Hepatocyte (in vitro differentiated cells): ENCODE results near the gene TEX261.

Source experiments
- EZH2 ChIP-seq: fragments of 200-600 bp; sonication (generic); IDR thresholded peaks from 2 replicates; pipeline ENCODE4 v1.6.1; 2016; ENCODE audit warnings: antibody characterized with exemption, mild to moderate bottlenecking, borderline replicate concordance
- EZH2phosphoT487 ChIP-seq: fragments of 200-600 bp; sonication (generic); IDR thresholded peaks from one replicate; pipeline ENCODE4 v1.6.1; 2018; ENCODE audit warnings: antibody characterized with exemption, mild to moderate bottlenecking, low read depth, moderate library complexity; ENCODE audit not compliant: unreplicated experiment, severe bottlenecking
- TF ChIP-seq, protein P1 (sequence below): fragments of 200-600 bp; sonication (generic); IDR thresholded peaks from 2 replicates; pipeline ENCODE4 v1.5.1; 2016; ENCODE audit warnings: antibody characterized with exemption, mild to moderate bottlenecking; ENCODE audit not compliant: poor library complexity

DNA sequence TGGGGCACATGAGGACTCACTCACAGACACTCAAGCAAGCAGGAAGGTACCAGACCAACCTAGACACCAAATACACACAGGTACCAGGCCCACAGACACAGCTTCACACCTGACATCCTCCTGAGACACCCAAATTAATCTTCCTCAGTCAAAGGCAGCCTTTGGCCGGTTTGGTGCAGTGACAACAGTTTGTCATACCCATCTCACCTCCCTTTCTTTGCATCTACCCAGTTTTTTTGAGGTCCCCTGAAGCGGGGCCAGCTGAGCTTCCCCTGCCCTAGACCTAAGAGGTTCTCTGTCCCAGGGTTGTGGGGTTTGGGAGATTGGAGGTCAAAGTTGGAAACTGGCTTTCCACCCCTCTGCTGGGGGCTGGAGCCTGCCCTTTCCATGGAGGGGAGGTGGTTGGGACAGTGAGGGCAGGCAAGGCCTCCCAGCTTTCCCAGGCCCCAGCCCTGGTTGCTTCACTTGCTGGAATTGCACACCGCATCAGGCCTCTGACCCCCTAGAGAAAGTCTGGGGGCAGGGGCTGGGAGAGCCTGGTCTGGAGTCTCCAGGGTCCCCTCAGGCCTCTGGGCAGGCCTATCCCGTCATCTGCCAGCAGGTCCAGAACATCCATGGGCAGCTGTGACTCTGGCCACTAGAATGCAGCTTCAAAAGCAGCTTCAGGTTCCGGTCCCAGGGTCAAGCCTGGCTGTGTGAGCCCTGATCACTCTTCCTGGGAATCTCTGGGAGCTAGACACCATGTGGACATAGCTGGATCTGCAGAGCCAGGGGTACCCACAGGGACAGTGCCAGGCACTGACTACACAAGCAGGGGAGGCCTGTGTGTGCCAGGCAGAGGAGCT, 12.5 kb upstream of the TEX261 start:
- TF ChIP-seq EZH2phosphoT487, result no peak
- TF ChIP-seq, protein P1, sequence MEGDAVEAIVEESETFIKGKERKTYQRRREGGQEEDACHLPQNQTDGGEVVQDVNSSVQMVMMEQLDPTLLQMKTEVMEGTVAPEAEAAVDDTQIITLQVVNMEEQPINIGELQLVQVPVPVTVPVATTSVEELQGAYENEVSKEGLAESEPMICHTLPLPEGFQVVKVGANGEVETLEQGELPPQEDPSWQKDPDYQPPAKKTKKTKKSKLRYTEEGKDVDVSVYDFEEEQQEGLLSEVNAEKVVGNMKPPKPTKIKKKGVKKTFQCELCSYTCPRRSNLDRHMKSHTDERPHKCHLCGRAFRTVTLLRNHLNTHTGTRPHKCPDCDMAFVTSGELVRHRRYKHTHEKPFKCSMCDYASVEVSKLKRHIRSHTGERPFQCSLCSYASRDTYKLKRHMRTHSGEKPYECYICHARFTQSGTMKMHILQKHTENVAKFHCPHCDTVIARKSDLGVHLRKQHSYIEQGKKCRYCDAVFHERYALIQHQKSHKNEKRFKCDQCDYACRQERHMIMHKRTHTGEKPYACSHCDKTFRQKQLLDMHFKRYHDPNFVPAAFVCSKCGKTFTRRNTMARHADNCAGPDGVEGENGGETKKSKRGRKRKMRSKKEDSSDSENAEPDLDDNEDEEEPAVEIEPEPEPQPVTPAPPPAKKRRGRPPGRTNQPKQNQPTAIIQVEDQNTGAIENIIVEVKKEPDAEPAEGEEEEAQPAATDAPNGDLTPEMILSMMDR, result no peak
- no peak for TF ChIP-seq EZH2
